ENCODE measurements around the gene MAPK12. TPM values are rescaled to one million over a fixed set of nuclear protein-coding genes. Genes with fewer than 3 reads are reported as not detected.

Gene MAPK12
- total RNA-seq, result 55.6 to 63.3 TPM (median 57.2 TPM) in 3 replicates

DNA sequence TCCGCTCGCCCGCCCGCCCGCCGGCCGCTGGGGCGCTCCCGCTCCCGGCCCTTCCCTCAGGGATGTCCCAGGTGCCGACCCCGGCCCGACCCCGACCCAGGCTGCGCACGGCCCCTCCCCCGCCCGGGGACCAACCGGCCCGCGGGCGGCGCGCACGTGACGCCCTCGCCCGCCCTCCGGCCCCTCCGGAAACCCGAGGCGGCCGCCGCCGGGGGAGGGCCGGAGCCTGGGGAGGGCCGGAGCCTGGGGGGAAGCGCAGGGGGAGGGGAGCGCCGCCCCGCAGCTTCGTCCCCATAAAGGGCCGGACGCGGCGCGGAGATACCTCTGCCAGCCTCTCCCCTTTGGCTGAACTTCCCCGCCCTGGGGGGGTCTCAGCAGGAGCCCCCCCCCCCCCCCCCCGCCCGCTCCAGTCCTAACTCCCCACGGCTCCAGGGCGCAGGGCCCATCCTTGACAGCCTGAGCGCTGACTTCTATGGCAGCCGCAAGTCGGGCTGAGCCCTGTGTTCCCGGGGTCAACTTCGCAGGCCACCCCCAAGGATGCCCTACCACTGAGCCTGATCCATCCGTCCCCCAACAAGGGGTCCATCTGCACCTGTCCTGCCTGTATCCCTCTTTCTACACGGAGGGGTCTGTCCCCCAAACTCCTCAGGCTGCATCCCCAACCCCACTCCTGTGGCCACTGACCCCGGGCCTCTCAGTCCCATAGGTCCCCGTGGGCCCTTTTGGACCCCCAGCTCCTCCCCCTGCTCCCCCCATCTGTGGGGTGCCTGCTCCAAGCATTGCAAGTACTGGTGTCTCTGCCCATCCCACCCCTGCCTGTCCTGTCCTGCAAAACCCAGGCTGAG is at the start of gene MAPK12:
Gene MAPK12, minus strand, starts transcription at position 69 of the 845 bp plus-strand sequence. CDS start 174 bp downstream, outside the sequence.
- no peak for DNase-seq (ENCODE audit: low spot score in 2 of 2, unreplicated experiment in 2 of 2)
- peak within 1 kb of the TSS; percentile 69 for H3K4me3 Mint-ChIP-seq
- H3K27ac Mint-ChIP-seq, result peak within 1 kb of the TSS; percentile 39
- no peaks in the 10 kb centered on the region for H3K9me3 Mint-ChIP-seq
- peaks cover 8% of the 10 kb centered on the region for H3K4me1 Mint-ChIP-seq
- H3K36me3 Mint-ChIP-seq, result no peaks in the 10 kb centered on the region
- TF ChIP-seq, protein P1, sequence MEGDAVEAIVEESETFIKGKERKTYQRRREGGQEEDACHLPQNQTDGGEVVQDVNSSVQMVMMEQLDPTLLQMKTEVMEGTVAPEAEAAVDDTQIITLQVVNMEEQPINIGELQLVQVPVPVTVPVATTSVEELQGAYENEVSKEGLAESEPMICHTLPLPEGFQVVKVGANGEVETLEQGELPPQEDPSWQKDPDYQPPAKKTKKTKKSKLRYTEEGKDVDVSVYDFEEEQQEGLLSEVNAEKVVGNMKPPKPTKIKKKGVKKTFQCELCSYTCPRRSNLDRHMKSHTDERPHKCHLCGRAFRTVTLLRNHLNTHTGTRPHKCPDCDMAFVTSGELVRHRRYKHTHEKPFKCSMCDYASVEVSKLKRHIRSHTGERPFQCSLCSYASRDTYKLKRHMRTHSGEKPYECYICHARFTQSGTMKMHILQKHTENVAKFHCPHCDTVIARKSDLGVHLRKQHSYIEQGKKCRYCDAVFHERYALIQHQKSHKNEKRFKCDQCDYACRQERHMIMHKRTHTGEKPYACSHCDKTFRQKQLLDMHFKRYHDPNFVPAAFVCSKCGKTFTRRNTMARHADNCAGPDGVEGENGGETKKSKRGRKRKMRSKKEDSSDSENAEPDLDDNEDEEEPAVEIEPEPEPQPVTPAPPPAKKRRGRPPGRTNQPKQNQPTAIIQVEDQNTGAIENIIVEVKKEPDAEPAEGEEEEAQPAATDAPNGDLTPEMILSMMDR (IDR thresholded peaks at IDR 0.05; ENCODE audit: unreplicated experiment), result no peak
- peaks cover 12% of the 10 kb centered on the region for H3K27me3 Mint-ChIP-seq (ENCODE audit: low read depth)

DNA sequence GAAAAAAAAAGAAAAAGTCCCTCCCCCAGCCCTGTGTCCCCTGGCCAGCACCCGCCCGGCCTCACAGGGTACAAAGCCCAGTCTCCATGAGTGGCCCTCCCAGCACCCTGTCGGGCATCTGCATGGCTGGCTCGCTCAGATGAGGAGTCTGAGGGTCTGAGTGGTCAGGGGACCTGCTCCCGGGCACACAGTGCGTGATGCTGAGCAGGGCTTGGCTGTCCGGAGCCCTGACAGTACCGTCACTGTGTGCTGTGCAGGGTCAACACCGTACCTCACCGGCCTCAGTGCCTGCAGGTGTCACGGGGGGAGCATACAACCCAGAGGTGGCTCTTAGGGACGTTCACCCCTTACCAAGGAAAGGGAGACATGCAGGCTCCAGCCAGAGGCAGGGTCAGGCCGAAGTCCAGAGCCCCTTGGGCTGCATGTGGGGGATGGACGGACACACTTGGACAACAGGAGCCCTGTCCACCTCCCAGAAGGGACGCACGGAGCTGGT is 49.5 kb upstream of the MAPK12 start:
- H3K4me1 Mint-ChIP-seq, result peaks cover 16% of the 10 kb centered on the region
- no peak overlapping the region for H3K27ac Mint-ChIP-seq
- no peak overlapping the region for H3K4me3 Mint-ChIP-seq
- H3K27me3 Mint-ChIP-seq (ENCODE audit: low read depth), result no peaks in the 10 kb centered on the region
- TF ChIP-seq, protein P1 (IDR thresholded peaks at IDR 0.05; ENCODE audit: unreplicated experiment), result no peak
- DNase-seq (ENCODE audit: low spot score in 2 of 2, unreplicated experiment in 2 of 2), result no peak
- no peaks in the 10 kb centered on the region for H3K9me3 Mint-ChIP-seq
- peaks cover 3% of the 10 kb centered on the region for H3K36me3 Mint-ChIP-seq

DNA sequence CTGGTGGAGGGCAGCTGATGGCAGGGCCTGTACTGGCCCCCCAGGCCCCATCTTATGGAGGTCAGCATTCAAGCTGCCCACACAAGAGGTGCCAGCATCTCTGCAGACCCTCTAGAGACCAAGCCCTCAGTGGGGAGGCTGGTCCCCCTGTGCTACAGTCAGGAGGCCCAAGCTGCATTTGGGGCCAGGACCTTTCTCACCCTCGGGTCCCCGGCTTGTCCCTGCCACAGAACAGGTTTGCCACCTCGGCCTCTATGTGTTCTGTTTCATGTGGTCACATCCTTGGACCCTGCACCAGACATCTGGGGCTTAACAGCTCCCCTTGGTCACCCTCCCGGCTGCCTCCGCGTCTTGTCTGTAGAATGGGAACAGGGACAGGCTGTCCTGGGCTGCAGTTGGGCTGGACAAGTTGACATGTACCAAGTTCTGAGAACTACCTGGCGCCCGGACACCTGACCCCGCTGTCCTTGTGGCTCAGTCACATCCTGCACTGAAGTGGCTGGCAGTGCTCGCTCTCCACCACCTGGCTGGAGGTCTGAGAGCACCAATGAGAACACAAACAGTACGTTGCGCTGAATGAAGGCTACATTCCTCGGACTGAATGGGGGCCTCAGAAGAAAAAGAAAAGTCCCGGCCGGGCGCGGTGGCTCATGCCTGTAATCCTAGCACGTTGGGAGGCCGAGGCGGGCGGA is 48.7 kb upstream of the MAPK12 start:
- no peaks in the 10 kb centered on the region for H3K9me3 Mint-ChIP-seq
- H3K4me3 Mint-ChIP-seq, result no peak overlapping the region
- no peak overlapping the region for H3K27ac Mint-ChIP-seq
- H3K27me3 Mint-ChIP-seq (ENCODE audit: low read depth), result no peaks in the 10 kb centered on the region
- H3K4me1 Mint-ChIP-seq, result peaks cover 24% of the 10 kb centered on the region
- TF ChIP-seq, protein P1 (IDR thresholded peaks at IDR 0.05; ENCODE audit: unreplicated experiment), result no peak
- H3K36me3 Mint-ChIP-seq, result no peaks in the 10 kb centered on the region
- no peak for DNase-seq (ENCODE audit: low spot score in 2 of 2, unreplicated experiment in 2 of 2)

DNA sequence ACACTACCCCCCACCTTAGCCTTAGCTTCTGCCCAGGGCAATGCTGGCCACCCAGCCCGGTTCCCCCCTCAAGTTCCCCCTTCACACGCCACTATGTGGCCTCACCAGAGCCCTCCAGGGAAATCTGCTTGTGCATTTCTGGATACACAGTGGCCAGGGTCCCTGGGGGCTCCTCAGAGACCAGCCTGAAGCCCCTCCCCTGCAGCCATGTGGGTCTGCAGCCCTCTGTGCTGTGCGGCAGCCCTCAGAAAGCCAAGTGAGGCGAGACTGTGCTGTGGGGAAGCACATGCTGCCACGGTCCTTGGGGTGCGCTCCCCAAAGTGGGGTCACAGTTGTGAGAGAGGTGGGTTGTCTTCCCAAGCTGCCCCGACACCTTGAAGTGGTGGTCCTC is 48.1 kb upstream of the MAPK12 start:
- H3K36me3 Mint-ChIP-seq, result no peaks in the 10 kb centered on the region
- DNase-seq (ENCODE audit: low spot score in 2 of 2, unreplicated experiment in 2 of 2), result no peak
- no peaks in the 10 kb centered on the region for H3K9me3 Mint-ChIP-seq
- no peaks in the 10 kb centered on the region for H3K27me3 Mint-ChIP-seq (ENCODE audit: low read depth)
- H3K4me1 Mint-ChIP-seq, result peaks cover 29% of the 10 kb centered on the region
- H3K4me3 Mint-ChIP-seq, result no peak overlapping the region
- peak overlapping the region; percentile 50 for H3K27ac Mint-ChIP-seq
- TF ChIP-seq, protein P1 (IDR thresholded peaks at IDR 0.05; ENCODE audit: unreplicated experiment), result no peak

DNA sequence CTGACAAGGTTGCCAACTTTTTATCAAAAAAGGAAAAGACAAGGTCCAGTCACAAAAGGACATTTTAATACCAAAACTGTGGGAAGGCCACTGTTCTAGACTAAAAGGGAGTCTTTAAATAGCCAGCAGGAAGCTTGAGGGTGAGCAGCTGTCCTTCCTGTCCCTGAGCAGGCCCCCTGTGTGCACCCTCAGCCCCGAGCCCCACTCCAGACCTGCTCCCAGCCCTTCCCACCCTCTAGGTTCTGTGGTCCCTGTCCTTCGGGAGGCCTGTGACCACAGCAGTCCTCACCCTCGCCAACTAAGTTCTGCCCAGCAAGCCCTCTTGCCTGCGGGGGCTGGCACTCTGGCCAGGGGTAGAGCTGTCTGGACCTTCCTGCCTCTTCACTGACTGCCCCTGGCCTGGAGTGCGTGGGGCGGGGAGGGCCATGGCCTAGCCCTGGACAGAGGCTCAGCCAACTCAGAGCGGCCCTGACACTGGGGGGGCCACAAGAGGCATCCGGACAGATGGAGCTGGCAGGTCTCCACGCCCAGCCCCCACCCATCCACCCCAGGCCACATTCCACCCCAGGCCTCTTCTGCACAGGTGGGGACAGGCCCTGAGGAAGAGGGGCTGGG is 47.6 kb upstream of the MAPK12 start:
- Mint-ChIP-seq H3K36me3 (no peaks in the 10 kb centered on the region), H3K27ac (peak overlapping the region; percentile 96), H3K4me1 (peaks cover 29% of the 10 kb centered on the region), H3K4me3 (peak overlapping the region; percentile 61), H3K9me3 (no peaks in the 10 kb centered on the region), H3K27me3 (ENCODE audit: low read depth) (no peaks in the 10 kb centered on the region)
- TF ChIP-seq, protein P1 (IDR thresholded peaks at IDR 0.05; ENCODE audit: unreplicated experiment), result no peak
- DNase-seq (ENCODE audit: low spot score in 2 of 2, unreplicated experiment in 2 of 2), result no peak
